Neuronal stem cell (in vitro differentiated cells): ENCODE data around the gene MFSD1.
"Not testable (repeated sequence)": the region's sequence is repeated elsewhere in the genome, so short reads cannot be mapped to it uniquely, and the experiment has no call there.

Experiments
- DNase-seq: peaks from one replicate; pipeline ENCODE4 v3.0.0-alpha.2; 2013; ENCODE audit warnings: low spot score
- H2AFZ ChIP-seq: one replicate; pipeline ENCODE4 v1.6.1; 2013; ENCODE audit warnings: mild to moderate bottlenecking, low read length, inconsistent platforms
- H2AK5ac ChIP-seq: 2 replicates; pipeline ENCODE4 v1.6.1; 2013; ENCODE audit warnings: low read depth, mild to moderate bottlenecking, inconsistent platforms, low read length, moderate library complexity, mixed read lengths
- H2BK120ac ChIP-seq: 2 replicates; pipeline ENCODE4 v1.6.1; 2013; ENCODE audit warnings: low read depth, mild to moderate bottlenecking, inconsistent platforms, low read length, moderate library complexity, mixed read lengths
- H2BK12ac ChIP-seq: one replicate; pipeline ENCODE4 v1.6.1; 2013; ENCODE audit warnings: low read length, inconsistent platforms
- H2BK15ac ChIP-seq: 2 replicates; pipeline ENCODE4 v1.6.1; 2013; ENCODE audit warnings: mild to moderate bottlenecking, low read length, inconsistent platforms, mixed read lengths
- H2BK5ac ChIP-seq: one replicate; pipeline ENCODE4 v1.6.1; 2013; ENCODE audit warnings: inconsistent platforms, mild to moderate bottlenecking, low read length, moderate library complexity
- H3K14ac ChIP-seq: one replicate; pipeline ENCODE4 v1.6.1; 2013; ENCODE audit warnings: low read length, inconsistent platforms
- H3K18ac ChIP-seq: 2 replicates; pipeline ENCODE4 v1.6.1; 2013; ENCODE audit warnings: low read length, inconsistent platforms
- H3K23ac ChIP-seq: 2 replicates; pipeline ENCODE4 v1.6.1; 2013; ENCODE audit warnings: low read depth, mild to moderate bottlenecking, mixed read lengths, low read length, inconsistent platforms; ENCODE audit not compliant: poor library complexity
- H3K27ac ChIP-seq: replicated peaks from 3 replicates; pipeline ENCODE4 v1.5.1; 2013; ENCODE audit warnings: low read length, inconsistent platforms
- H3K27me3 ChIP-seq, 3 experiments: 2 replicates each; pipeline ENCODE4 v1.6.1; 2013; ENCODE audit warnings: low read length in 3 of 3, mild to moderate bottlenecking in 2 of 3, inconsistent platforms in 1 of 3, low read depth in 1 of 3, mixed read lengths in 1 of 3, moderate library complexity in 1 of 3; ENCODE audit not compliant: control insufficient read depth in 3 of 3, insufficient read depth in 3 of 3
- H3K36me3 ChIP-seq, 2 donors: replicated peaks in 1 of 2; 2 replicates each; pipeline ENCODE4 v1.6.1; 2013; ENCODE audit warnings: low read length in 2 of 2; ENCODE audit not compliant: control insufficient read depth in 2 of 2, insufficient read depth in 2 of 2
- H3K4ac ChIP-seq: 2 replicates; pipeline ENCODE4 v1.6.1; 2013; ENCODE audit warnings: inconsistent platforms, mild to moderate bottlenecking, low read length, moderate library complexity
- H3K4me1 ChIP-seq, 2 donors: 1 replicate in 1 of 2; 2 replicates in 1 of 2; pipeline ENCODE4 v1.6.1; 2013; ENCODE audit warnings: low read length in 2 of 2, low read depth in 1 of 2; ENCODE audit not compliant: control insufficient read depth in 2 of 2, insufficient read depth in 1 of 2
- H3K4me2 ChIP-seq: one replicate; pipeline ENCODE4 v1.6.1; 2013; ENCODE audit warnings: mild to moderate bottlenecking, low read length, inconsistent platforms; ENCODE audit not compliant: insufficient read depth, poor library complexity, severe bottlenecking
- H3K4me3 ChIP-seq, 2 donors: 2 replicates each; pipeline ENCODE4 v1.5.1; 2013; ENCODE audit warnings: low read length in 2 of 2, mild to moderate bottlenecking in 2 of 2, inconsistent platforms in 1 of 2, moderate library complexity in 1 of 2
- H3K79me1 ChIP-seq: one replicate; pipeline ENCODE4 v1.6.1; 2013; ENCODE audit warnings: low read depth, mild to moderate bottlenecking, inconsistent platforms, low read length, moderate library complexity
- H3K9ac ChIP-seq: one replicate; pipeline ENCODE4 v1.6.1; 2013; ENCODE audit warnings: mild to moderate bottlenecking, low read depth, low read length, inconsistent platforms; ENCODE audit not compliant: poor library complexity
- H3K9me3 ChIP-seq, 2 donors: replicated peaks in 1 of 2; 2 replicates each; pipeline versions ENCODE3 to v1.6.1; 2013; ENCODE audit warnings: low read length in 2 of 2, mild to moderate bottlenecking in 2 of 2, inconsistent platforms in 1 of 2, low read depth in 1 of 2, mixed read lengths in 1 of 2, moderate library complexity in 1 of 2; ENCODE audit not compliant: control insufficient read depth in 2 of 2, insufficient read depth in 1 of 2
- H4K8ac ChIP-seq: one replicate; pipeline ENCODE4 v1.6.1; 2013; ENCODE audit warnings: low read depth, mild to moderate bottlenecking, inconsistent platforms, low read length, moderate library complexity
- H4K91ac ChIP-seq: one replicate; pipeline ENCODE4 v1.6.1; 2013; ENCODE audit warnings: low read length, low read depth, mild to moderate bottlenecking, inconsistent platforms; ENCODE audit not compliant: poor library complexity
- WGBS, 2 donors: extraction: QIAGEN DNeasy Blood & Tissue Kit; methylation state at CpG; one replicate each; pipeline ENCODE4 v1.1.7; 2013; ENCODE audit warnings: missing lambda C conversion rate in 2 of 2, mixed read lengths in 1 of 2; ENCODE audit not compliant: insufficient read length in 2 of 2, insufficient replicate concordance in 1 of 2; ENCODE audit errors: extremely low coverage in 2 of 2; 5-methylcytosine and 5-hydroxymethylcytosine counted together

The MFSD1 gene

GRCh38 chr3:158789592-158789991 is 12.3 kb upstream of the MFSD1 start:
- H2BK15ac ChIP-seq: no peak overlapping the region
- no peak overlapping the region for H2AK5ac ChIP-seq
- no CpG with 5 or more reads among the region's 1 CpG for WGBS, 2 donors
- no peak overlapping the region for H3K4me2 ChIP-seq
- no peak for DNase-seq
- no peak overlapping the region for H3K23ac ChIP-seq
- H2AFZ ChIP-seq: no peak overlapping the region
- H3K79me1 ChIP-seq: no peaks in the 10 kb centered on the region
- no peak overlapping the region for H3K9ac ChIP-seq
- no peaks in the 10 kb centered on the region for H3K27me3 ChIP-seq
- no peak overlapping the region for H3K18ac ChIP-seq
- no peaks in the 10 kb centered on the region for H3K4me1 ChIP-seq
- no peak overlapping the region for H4K8ac ChIP-seq
- no peaks in the 10 kb centered on the region for H3K36me3 ChIP-seq
- H3K14ac ChIP-seq: no peak overlapping the region
- peaks cover 0 to under 1% of the 10 kb centered on the region in 2 donors for H3K9me3 ChIP-seq
- no peak overlapping the region for H2BK12ac ChIP-seq
- no peak overlapping the region for H3K4ac ChIP-seq
- H2BK5ac ChIP-seq: no peak overlapping the region
- H3K27ac ChIP-seq: no peak overlapping the region
- H4K91ac ChIP-seq: no peak overlapping the region
- no peak overlapping the region for H3K4me3 ChIP-seq
- H2BK120ac ChIP-seq: no peak overlapping the region

DNA sequence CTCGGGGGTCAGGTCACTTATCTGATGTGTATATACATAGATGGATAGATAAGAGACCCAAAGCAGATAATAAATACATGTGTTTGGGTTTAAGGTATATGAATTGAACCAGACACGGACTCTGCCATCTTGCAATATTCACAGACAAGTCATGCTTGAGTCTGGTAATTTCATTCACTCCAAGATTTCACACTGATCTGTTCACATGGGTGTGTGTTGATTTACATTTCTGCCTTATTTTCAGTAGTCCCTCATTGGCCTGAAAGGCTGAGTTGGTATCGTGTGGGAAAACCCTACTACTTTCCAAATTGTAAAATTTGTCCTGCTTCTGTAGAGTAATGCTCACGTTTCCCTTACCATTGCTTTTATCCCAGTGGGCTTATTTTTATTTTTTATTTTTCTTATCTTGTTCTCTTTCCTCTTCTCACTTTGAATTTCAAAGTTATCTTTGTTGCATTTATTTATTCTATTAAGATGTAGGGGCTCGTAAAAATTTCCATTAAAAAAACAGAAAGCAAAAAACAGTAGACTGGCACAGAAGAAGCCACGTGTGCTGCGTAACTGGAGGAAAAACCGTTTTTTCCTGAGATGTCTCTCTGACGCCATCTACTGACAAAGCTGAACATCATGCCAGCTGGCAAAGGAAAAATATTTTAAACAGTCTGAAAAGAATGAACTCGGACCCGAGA is 10.8 kb upstream of the MFSD1 start:
- no peak overlapping the region for H2BK12ac ChIP-seq
- H3K27me3 ChIP-seq: no peaks in the 10 kb centered on the region
- no CpG with 5 or more reads among the region's 11 CpGs for WGBS, 2 donors
- no peak overlapping the region for H3K9ac ChIP-seq
- H3K27ac ChIP-seq: no peak overlapping the region
- DNase-seq: peak; percentile 50
- H4K8ac ChIP-seq: no peak overlapping the region
- no peak overlapping the region for H2BK5ac ChIP-seq
- H3K18ac ChIP-seq: no peak overlapping the region
- H2BK15ac ChIP-seq: no peak overlapping the region
- no peaks in the 10 kb centered on the region for H3K79me1 ChIP-seq
- no peak overlapping the region for H3K4ac ChIP-seq
- peaks cover 0 to 3% of the 10 kb centered on the region in 2 donors for H3K9me3 ChIP-seq
- H3K4me1 ChIP-seq: no peaks in the 10 kb centered on the region
- no peak overlapping the region for H2AK5ac ChIP-seq
- H3K23ac ChIP-seq: no peak overlapping the region
- peak overlapping the region; percentile 37 for H2AFZ ChIP-seq
- H2BK120ac ChIP-seq: no peak overlapping the region
- no peaks in the 10 kb centered on the region for H3K36me3 ChIP-seq
- H3K4me2 ChIP-seq: no peak overlapping the region
- no peak overlapping the region for H3K14ac ChIP-seq
- H3K4me3 ChIP-seq: no peak overlapping the region
- H4K91ac ChIP-seq: no peak overlapping the region

- not testable (repeated sequence) for H3K4me1 ChIP-seq, H3K4me2 ChIP-seq, H3K36me3 ChIP-seq, H3K9ac ChIP-seq, H3K9me3 ChIP-seq, H4K8ac ChIP-seq, H3K23ac ChIP-seq, H3K14ac ChIP-seq, H2BK12ac ChIP-seq, H3K27ac ChIP-seq, H4K91ac ChIP-seq, H3K27me3 ChIP-seq, H2BK5ac ChIP-seq, DNase-seq, H2BK120ac ChIP-seq, H3K4me3 ChIP-seq, H2BK15ac ChIP-seq, H3K18ac ChIP-seq, H2AK5ac ChIP-seq, H3K4ac ChIP-seq, H3K79me1 ChIP-seq
- peak overlapping the region; percentile 37 for H2AFZ ChIP-seq
- WGBS, 2 donors: no CpG with 5 or more reads among the region's 1 CpG
Measured at GRCh38 chr3:158791590-158791920, 10.3 kb upstream of the MFSD1 start.

DNA sequence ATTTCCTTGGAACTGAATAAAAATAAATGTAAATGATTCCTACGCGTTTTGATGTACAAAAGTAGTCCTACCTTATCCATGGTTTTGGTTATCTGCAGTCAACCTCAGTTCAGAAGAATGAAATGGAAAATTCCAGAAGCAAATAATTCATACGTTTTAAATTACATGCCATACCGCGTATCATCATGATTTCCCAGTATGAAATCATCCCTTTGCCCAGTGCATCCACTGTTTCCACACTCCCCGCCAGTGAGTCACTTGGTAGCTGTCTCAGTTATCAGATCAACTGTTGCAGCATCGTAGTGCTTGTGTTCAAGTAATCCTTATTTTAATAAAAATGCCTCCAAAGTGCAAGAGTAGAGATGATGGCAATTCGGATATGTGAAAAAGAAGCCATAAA is 9.1 kb upstream of the MFSD1 start:
- H4K91ac ChIP-seq: no peak overlapping the region
- no peak for DNase-seq
- no CpG with 5 or more reads among the region's 8 CpGs for WGBS, 2 donors

More for the DNA sequence above, 9.1 kb upstream of the MFSD1 start:
- Histone ChIP-seq H3K9me3 (peaks cover 0 to 3% of the 10 kb centered on the region in 2 donors), H2AFZ (no peak overlapping the region), H3K4me1 (no peaks in the 10 kb centered on the region), H2BK120ac (no peak overlapping the region), H2BK5ac (no peak overlapping the region), H2BK12ac (no peak overlapping the region), H3K4me3 (no peak overlapping the region), H3K4me2 (no peak overlapping the region), H4K8ac (no peak overlapping the region), H2BK15ac (no peak overlapping the region), H2AK5ac (no peak overlapping the region), H3K27me3 (peaks cover 0 to 2% (median 0%) of the 10 kb centered on the region in 3 experiments), H3K9ac (no peak overlapping the region), H3K14ac (no peak overlapping the region), H3K18ac (no peak overlapping the region), H3K79me1 (no peaks in the 10 kb centered on the region), H3K27ac (no peak overlapping the region), H3K23ac (no peak overlapping the region), H3K4ac (no peak overlapping the region), H3K36me3 (no peaks in the 10 kb centered on the region)
